GM10248 (cell line): Measurements from ENCODE around the gene SPATA7.

Experiments used
- CTCF ChIA-PET: fragments of 300-600 bp; sonication (Branson Sonifier 250); formaldehyde crosslinking; extraction: SDS; loops from one replicate; lab custom pipeline; 2021; ENCODE audit warnings: antibody characterized with exemption; lab: Yijun Ruan, JAX
- POLR2A ChIA-PET: fragments of 350-650 bp; sonication (Branson Sonifier 250); formaldehyde crosslinking; extraction: SDS; loops from one replicate; lab custom pipeline; 2020; ENCODE audit warnings: antibody characterized with exemption; lab: Yijun Ruan, JAX
- DNase-seq: peaks from one replicate; pipeline ENCODE4 v3.0.0; 2012; ENCODE audit errors: extremely low spot score
- TF ChIP-seq, protein P1 (sequence below): IDR thresholded peaks from 2 replicates; pipeline ENCODE4 v1.5.1; 2012; ENCODE audit warnings: mild to moderate bottlenecking, low read depth; ENCODE audit errors: extremely low read depth, missing control alignments, control extremely low read depth

Gene SPATA7

DNA sequence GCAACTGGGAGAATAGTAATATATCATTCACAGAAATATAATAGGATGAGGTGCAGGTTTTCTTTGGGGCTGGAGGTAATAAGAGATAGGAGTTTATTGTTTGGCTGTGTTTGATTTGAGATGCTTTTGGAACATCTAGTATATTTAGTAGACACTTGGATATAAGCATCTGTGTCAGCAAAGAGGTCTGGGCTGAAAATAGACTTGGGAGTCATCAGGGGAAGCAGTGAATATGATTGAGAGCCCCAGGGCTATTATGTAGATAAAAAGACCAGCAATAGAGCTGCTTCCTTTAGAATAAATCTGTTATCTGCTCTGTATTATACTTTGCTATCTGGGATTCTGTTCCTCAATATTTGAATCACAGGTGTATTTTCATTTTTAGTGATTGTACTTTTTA, 36.6 kb downstream of the SPATA7 start:
- TF ChIP-seq, protein P1, sequence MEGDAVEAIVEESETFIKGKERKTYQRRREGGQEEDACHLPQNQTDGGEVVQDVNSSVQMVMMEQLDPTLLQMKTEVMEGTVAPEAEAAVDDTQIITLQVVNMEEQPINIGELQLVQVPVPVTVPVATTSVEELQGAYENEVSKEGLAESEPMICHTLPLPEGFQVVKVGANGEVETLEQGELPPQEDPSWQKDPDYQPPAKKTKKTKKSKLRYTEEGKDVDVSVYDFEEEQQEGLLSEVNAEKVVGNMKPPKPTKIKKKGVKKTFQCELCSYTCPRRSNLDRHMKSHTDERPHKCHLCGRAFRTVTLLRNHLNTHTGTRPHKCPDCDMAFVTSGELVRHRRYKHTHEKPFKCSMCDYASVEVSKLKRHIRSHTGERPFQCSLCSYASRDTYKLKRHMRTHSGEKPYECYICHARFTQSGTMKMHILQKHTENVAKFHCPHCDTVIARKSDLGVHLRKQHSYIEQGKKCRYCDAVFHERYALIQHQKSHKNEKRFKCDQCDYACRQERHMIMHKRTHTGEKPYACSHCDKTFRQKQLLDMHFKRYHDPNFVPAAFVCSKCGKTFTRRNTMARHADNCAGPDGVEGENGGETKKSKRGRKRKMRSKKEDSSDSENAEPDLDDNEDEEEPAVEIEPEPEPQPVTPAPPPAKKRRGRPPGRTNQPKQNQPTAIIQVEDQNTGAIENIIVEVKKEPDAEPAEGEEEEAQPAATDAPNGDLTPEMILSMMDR, result no peak
- ChIA-PET CTCF (no interaction called here), POLR2A (no interaction called here)
- DNase-seq, result no peak

DNA sequence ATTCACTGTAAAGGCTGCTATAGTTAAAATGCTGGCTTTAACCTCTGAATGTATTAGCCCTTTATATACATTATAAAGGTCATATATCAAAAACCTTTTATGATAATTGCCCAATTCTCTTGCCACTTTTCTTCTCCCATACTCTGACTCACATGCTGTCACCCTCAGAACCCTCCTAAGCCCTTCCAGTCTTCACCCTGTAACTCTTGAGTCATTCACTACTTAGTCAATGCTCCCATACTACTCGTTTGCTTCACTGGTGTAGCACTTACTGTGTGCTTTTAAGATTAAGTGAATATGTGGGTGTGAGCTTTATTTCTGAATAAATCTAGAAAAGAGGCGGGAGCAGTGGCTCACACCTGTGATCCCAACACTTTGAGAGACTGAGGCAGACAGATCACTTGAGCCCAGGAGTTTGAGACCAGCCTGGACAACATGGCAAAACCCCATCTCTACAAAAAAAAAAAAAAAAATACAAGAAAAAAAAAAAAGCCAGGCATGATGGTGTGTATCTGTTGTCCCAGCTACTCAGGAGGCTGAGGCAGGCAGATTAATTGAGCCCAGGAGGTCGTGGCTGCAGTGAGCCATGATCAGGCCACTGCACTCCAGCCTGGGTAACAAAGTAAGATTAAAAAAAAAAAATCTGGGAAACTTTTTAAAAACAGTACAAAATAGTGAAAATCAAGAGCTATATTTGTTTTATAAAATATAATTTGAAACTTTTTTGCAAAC, 37.6 kb downstream of the SPATA7 start:
- DNase-seq, result no peak
- ChIA-PET POLR2A (no interaction called here), CTCF (no interaction called here)
- TF ChIP-seq, protein P1, result no peak

DNA sequence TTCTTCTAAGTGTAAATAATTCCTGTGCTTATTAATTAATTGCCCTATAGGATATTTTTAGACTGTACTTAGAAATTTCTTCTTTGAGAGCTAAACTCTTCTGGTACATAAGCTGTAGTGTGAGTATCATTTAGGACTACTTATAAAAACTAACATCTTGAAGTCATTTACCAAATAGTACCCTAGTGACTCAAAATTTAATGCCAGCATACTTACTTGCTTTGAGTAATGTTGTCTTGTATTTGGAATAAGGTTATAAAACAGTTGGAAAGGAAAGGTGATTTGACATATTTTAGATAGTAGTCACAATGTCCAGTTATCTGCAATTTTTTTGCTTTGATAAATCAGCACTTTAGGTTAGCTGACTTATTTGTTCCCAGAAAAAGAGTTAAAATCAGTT, 39.1 kb downstream of the SPATA7 start:
- ChIA-PET POLR2A (no interaction called here), CTCF (interaction anchor here (1.5 kb wide), 1 partner anchor 235 kb away, joined by 4 read pairs; no protein-coding TSS in a partner anchor)
- TF ChIP-seq, protein P1, result no peak
- no peak for DNase-seq

DNA sequence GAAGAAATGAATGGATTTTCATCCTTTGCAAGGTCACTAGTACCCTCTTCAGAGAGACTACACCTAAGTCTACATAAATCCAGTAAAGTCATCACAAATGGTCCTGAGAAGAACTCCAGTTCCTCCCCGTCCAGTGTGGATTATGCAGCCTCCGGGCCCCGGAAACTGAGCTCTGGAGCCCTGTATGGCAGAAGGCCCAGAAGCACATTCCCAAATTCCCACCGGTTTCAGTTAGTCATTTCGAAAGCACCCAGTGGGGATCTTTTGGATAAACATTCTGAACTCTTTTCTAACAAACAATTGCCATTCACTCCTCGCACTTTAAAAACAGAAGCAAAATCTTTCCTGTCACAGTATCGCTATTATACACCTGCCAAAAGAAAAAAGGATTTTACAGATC, 40.8 kb downstream of the SPATA7 start:
- DNase-seq, result no peak
- CTCF ChIA-PET, result no interaction called here
- TF ChIP-seq, protein P1, result no peak
- POLR2A ChIA-PET, result no interaction called here

DNA sequence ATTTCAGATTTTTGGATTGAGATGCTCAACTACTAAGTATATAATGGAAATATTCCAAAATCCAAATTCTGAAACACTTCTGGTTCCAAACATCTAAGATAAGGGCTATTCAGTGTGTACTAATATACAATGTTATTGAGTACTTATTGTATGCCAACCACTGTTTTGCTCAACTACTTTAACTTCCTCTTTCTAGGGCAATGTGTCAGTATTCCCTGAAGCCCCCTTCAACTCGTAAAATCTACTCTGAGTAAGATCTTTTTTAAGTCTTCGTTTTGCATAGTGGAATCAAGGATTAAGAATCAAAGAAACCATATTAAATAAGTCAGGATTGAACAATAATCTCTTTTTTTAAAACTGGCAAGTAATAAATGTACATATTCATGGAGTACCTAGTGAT, 45.5 kb downstream of the SPATA7 start:
- CTCF ChIA-PET, result interaction anchor here (0.9 kb wide), 1 partner anchor 236 kb away, joined by 3 read pairs; no protein-coding TSS in a partner anchor
- POLR2A ChIA-PET, result no interaction called here
- DNase-seq, result no peak
- TF ChIP-seq, protein P1, result no peak

DNA sequence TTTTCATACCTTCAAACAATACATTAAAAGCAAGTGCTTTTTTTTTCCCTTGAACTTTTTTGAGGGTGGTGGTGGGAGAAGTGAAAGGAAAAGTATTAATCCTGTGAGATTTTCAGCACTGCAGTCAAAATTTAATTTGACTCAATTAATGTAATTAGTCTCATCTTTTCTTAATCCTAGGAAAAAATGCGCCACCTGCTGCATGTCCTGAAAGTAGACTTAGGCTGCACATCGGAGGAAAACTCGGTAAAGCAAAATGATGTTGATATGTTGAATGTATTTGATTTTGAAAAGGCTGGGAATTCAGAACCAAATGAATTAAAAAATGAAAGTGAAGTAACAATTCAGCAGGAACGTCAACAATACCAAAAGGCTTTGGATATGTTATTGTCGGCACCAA, 52.2 kb downstream of the SPATA7 start:
- DNase-seq, result no peak
- ChIA-PET POLR2A (no interaction called here), CTCF (no interaction called here)
- TF ChIP-seq, protein P1, result no peak
